ENCODE measurements around the gene ATXN2L.
"Not testable (repeated sequence)": the region's sequence is repeated elsewhere in the genome, so short reads cannot be mapped to it uniquely, and the experiment has no call there.

Gene ATXN2L

DNA sequence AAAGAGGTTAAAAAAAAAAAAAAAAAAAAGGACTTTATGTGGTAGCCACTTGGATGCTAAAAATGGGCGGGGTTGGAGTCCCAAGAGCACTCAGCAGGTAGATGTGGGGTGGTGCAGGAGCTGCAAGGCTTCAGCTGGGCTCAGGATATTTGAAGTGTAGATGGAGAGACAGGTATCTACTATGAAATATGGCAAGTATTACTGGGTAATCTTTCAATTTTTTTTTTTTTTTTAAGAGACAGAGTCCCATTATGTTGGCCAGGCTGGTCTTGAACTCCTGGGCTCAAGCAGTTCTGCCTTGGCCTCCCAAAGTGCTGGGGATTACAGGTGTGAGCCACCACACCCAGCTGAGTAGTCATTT, 15.7 kb downstream of the ATXN2L start:
- DNase-seq = no peak

DNA sequence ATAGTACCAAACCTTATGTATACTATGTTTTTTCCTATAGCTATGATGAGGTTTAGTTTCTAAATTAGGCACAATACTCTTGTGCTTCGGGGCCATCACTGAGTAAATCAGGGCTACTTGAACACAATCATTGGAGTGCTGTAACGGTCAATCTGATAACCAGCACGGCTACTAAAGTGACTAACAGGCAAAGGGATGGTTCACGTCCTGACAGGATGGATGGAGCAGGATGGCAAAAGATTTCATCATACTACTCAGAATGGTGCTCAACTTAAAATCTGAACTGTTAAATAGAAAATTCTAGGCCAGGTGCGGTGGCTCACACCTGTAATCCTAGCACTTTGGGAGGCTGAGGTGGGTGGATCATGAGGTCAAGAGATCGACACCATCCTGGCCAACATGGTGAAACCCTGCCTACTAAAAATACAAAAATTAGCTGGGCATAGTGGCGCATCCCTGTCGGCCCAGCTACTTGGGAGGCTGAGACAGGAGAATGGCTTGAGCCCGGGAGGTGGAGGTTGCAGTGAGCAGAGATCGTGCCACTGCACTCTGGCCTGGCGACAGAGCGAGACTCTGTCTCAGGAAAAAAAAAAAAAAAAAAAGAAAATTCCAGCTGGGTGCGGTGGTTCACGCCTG, 16.3 kb downstream of the ATXN2L start:
- no peak for DNase-seq

DNA sequence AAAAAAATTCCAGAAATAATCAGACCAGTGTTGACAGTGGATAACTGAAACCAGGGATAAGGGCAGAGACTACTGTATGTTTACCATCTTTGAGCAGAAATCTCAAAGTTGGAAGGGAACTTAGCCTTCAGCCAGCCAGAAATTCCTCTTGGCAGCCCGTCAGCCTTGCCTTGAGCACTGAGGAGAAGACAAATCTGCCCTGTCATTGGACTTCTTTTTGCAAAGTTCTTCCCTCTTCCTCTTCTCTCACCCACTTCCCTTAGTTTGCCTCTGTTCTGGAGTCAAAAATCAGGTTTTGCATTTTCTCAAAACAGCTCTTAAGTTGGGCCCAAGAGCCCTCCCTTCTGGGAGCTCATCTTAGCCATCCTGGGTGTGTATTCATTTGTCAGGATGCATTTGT, 17.1 kb downstream of the ATXN2L start:
- DNase-seq = no peak

DNA sequence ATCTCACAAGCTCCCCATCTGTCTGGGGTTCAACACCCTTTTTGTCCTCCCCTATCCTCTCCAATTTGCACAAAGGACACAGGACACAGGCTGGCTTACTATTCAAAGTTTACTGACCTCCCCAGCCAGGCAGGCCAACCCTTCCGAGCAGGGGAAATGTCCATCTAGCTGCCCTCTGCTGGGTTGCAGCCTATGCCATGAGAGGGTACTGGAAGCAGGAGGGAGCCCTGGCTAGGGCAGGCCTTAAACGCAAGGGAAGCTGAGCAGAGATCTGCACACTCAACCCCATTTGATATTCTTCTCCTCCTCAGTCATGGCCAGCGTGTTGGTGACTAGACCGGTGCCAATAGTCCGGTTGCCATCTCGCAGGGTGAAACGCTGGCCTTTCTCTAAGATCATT, 19.9 kb downstream of the ATXN2L start:
- no peak for DNase-seq

DNA sequence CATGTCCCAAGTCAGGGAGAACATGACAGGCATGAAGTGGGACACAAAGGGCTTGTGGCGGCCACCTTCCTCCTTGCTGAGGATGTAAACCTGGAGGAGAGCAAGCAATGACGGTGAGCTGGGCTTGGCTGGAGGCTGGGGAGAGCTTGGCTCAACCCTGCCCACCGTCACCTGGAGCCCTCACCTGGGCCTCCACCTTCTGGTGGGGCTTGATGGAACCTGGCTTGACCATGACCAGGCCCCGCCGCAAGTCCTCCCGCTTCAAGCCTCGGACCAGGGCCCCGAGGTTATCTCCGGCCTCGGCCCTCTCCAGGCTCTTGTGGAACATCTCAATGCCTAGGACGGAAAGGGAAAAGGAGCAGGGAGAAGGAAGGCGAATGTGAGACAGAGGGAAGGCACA, 21.0 kb downstream of the ATXN2L start:
- no peak for DNase-seq

DNA sequence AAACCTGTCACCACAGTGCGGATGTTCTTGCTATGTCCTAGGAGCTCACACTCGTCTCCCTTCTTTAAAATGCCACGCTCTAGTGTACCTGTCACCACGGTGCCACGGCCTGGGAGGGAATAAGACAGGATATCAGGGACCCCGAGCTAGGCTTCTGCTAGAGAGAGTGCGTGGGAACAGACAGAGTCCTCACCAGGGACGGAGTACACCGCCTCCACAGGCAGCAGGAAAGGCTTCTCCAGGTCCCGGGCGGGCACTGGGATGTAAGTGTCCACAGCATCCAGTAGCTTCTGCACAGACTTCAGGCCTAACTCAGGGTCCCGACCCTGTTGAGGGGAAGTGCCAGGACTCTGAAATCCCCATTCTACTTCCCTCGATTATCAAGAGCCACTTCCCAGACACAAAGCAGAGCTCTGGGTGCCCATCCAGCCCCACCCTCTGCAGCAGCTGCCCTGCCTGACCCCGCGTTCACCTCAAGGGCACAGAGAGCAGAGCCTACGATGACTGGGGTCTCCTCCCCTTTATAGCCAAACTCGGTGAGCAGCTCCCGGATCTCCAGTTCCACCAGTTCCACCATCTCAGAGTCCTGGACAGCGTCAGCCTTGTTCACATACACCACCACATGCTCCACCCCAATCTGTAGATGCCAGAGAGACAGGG, 21.6 kb downstream of the ATXN2L start:
- DNase-seq = no peak

DNA sequence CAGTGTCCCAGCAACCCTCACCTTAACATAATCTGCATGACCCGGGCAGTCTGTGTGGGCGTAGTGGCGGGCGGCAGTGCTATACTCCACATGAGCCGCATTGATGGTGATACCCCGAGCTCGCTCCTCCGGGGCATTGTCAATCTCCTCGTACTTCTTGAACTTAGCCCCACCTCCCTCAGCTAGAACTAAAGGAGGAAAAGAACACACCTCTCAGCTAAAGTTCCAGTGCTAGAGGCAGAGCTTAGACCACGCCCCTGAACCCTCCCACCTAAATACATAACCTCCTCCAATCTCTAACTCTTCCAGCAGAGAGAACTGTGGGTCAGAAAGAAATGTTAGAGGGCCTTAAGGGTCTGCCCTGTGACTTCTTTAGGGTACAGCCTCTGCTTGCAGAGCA, 22.5 kb downstream of the ATXN2L start:
- no peak for DNase-seq

DNA sequence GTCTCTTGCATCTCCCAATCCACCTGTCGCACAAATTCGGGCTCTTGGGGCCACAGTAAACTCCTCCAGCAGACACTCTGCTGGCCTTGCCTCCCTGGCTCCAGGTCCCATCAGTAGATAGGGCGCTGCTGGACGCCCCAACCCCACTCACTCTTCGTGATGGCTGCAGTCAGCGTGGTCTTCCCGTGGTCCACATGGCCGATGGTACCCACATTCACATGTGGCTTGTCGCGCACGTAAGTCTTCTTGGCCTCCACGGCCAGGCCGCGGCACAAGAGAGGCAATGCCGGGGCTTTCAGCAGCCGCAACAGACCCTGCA, 22.9 kb downstream of the ATXN2L start:
- DNase-seq = no peak

DNA sequence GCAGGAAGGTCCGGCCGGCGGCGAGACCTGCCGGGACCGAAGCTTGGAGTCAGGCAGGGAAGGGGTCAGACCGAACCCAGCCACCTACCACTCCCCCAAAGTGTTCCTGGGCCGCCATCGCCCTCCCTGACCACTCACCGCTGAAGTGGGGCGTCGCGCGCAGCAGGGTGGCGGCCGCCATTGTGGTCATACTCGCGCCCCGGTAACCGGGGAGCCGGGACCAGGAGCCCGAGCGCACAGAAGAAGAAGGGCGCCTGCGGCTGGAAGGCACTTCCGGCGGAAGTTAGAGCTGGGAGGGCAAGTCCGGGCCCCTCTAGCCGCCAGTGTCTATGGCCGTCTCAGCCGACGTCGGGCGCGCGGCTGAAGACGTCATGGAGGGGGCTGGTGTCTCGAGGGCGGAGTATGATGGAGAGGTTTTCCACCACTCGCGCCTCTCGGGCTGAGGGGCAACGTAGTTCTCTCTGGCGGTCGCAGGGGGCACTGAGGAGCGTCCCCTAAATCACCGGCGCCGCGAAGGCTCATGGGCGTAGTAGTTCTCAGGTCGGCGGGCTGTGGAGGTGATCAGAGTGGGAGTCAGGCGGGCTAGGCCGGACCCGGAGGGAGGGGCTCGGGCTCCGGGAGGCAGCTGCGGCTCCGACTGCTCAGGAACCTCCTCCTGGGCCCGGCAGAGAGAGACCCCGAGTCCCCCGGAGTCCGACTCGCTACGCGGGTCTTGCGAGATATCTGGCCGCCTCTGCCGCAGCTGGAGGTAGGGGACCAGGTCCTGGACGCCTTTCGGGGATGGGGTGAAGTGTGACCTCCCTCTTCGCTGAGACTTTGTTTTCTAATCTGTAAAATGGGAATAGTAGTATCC, 23.5 kb downstream of the ATXN2L start, which contains the start of gene TUFM:
Gene TUFM (minus strand): TSS at position 269 of the 853 bp plus-strand sequence. CDS start 79 bp downstream, at position 190.
- DNase-seq = peak; percentile 94

DNA sequence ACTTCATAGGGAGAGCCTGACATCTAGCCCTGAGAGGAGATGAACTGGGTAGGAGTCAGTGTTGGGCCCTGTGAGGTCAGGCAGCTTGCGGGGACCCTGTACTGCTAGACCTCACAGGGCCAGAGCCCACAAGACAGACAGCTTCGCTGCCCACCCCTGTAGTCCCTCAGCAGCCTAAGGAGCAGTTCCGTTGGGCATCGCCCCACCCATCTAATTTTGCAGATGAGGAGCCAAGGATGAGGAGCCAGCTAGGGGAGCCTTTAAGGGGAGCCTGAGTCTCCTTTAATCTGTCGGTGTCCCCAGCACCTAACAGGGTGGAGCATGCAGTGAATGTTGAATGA, 24.1 kb downstream of the ATXN2L start:
- DNase-seq = no peak

DNA sequence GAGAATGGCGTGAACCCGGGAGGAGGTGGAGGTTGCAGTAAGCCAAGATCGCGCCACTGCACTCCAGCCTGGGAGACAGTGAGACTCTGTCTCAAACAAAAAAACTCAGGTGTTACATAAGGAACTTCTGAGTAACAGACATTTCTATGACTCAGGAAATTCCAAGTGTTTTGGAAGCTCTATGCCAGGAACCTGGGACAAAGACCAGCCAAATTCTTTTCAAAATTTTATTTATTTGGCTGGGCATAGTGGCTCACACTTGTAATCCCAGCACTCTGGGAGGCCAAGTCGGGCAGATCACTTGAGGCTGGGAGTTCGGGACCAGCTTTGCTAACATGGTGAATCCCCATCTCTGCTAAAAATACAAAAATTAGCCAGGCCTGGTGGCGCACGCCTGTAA, 35.6 kb downstream of the ATXN2L start:
- DNase-seq = no peak

DNA sequence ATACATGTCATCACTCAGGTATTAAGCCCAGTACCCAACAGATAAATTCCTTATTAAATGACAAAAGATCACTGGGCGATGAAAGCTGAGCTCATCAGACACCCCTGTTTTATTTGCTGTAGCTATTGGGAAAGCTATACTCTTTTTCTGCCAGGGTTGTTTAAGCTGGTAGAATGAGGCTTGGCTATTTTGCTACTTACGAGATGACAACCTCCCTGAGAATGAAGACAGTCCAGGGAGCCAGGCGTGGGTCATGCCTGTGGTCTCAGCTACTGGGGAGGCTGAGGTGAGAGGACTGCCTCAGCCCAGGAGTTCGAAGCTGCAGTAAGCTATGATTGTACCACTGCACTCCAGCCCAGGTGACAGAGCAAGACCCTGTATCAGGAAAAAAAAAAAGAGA, 36.5 kb downstream of the ATXN2L start:
- no peak for DNase-seq

DNA sequence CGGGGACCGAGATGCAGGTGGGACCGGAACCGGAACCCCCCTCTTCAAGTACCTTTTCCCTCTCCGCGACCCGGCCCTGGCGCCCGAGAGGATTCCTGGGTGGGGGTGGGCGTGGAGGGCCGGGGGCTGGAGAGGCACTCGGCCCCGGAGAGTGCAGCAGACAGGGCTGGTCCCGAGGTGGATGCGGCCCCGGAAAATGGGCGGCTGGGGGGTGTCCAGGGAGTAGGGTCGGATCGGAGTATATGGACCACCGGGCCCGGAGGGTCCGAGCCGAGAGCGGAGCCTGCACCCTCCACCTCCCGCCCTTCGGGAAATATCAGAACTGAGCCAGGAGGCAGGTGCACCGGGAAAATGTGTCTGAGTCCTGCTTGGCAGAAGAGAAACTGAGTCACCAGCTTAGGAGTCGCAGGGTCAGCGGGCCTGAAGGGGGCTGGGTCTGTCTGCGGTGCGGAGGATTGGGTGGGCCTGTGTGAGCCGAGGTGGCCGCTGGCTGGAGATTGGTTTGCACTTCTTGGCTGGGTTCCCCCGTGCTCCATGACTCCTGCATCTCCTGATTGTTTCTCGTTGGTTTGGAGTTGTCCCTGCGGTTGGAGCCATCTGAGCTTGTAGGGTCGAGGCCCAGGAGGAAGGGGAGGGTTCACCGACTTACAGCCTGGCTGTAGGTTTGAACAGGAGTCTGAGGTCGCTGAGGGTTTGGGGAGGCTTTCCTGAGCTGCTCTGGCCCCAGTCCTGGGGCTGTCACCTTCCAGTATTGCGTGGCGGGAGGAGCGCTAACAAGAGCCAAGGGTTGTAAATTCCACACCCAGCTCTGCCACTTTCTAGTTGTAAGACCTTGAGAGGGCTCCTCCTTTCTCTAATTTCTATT, 41.4 kb downstream of the ATXN2L start:
- no peak for DNase-seq

DNA sequence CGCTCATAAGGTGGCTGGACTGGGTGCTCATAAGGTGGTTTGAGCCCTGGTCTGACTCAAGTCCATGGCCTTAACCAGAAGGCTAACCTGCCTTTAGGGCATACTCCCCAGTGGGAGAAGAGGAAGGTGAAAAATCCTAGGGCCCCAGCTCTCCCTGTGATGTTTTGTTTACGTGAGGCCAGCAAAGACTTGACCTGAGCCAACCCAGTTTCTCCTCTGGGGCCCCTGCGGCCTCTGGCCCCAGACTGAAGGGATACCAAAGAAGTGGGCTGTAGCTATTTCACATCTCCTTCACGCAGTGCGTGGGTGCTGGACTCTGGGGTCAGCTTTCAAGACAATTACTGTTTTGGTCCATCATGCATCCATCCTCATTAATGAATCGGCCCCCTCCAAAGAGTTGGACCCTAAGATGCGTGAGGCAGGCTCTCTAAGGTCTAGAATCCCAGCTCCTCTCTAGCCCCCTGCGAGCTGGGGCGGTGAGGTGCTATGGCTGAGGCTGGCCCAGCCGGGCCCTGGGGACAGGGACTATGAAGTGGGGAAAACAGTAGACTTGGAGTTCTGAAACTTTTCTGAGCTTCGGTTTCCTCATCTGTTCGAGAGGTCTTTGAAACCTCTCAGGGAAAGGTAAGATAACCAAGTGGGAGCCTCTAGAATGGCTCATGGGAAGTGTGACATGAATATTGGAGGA, 42.3 kb downstream of the ATXN2L start:
- no peak for DNase-seq

DNA sequence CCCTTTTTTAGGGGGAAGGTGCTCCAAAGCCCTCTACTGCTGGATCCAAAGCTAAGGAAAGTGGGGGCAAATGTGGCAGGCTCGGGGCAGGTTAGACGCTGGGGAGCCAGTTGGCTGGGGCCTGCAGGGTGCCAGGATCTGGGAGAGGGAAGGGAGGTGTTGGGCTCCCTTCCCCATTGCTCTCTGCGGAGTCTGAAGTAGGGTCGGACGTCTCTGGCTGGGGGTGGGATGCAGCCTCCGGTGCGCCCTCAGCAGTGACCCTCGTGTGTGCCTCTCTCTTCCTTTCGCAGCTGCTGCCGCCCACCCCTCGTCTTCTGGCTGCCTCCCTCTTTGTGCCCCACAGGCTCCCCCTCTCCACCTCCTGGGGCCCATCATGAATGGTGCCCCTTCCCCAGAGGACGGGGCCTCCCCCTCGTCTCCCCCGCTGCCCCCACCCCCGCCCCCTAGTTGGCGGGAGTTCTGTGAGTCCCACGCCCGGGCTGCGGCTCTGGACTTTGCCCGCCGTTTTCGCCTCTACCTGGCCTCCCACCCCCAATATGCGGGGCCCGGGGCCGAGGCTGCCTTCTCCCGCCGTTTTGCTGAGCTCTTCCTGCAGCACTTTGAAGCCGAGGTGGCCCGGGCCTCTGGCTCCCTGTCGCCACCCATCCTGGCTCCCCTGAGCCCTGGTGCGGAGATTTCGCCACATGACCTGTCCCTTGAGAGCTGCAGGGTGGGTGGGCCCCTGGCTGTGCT, 43.1 kb downstream of the ATXN2L start:
- DNase-seq = no peak

DNA sequence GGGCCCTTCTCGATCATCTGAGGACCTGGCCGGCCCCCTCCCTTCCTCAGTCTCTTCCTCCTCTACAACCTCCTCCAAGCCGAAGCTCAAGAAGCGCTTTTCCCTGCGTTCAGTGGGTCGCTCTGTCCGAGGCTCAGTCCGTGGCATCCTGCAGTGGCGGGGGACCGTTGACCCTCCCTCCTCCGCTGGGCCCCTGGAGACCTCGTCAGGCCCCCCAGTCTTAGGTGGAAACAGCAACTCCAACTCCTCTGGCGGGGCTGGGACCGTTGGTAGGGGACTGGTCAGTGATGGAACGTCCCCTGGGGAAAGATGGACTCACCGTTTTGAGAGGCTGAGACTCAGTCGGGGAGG, 43.6 kb downstream of the ATXN2L start:
- no peak for DNase-seq

DNA sequence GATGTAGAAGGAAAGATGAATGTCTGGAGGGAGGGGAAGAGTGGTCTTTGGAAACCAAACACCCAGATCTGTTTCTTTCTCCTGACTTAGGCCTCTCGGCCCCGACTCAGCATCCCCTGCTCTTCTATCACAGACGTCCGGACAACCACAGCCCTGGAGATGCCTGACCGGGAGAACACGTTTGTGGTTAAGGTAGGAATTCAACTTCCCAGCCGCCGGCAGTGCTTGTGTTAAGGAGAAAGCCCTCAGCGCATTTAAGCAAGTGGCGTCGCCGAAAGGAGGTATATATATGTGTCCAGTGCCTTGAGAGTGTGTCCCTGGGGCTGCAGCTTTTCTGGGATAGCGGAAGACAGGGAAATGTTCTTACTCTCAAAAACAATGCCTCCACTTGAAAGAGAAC, 44.4 kb downstream of the ATXN2L start:
- DNase-seq = no peak

DNA sequence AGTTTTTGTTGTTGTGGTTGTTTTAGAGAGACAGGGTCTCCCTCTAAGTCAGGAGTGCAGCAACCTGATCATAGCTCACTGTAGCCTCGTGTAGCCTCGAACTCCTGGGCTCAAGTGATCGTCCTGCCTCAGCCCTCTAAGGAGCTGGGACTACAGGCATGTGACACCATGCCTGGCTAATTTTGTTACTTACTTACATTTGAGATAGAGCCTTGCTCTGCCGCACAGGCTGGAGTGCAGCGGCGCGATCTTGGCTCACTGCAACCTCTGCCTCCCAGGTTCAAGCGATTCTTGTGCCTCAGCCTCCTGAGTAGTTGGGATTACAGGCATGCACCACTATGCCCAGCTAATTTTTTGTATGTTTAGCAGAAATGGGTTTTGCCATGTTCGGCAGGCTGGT, 44.8 kb downstream of the ATXN2L start:
- not testable (repeated sequence) for DNase-seq

DNA sequence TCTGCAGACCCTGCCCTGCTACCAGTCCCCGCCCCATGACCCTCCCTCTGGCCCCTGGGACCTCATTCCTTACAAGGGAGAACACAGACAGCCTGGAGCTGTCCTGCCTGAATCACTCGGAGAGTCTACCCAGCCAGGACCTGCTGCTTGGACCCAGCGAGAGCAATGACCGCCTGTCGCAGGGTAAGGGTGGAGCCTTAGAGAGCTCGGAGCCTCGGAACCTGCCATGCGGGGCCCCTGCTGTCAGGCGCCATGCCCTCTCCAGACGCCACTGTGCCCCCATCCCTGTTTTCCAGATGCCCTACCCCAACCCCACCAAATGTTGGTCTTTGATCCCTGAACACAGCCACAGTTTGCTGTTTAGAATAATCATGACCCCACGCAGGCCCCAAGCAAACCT, 46.4 kb downstream of the ATXN2L start:
- DNase-seq = no peak

DNA sequence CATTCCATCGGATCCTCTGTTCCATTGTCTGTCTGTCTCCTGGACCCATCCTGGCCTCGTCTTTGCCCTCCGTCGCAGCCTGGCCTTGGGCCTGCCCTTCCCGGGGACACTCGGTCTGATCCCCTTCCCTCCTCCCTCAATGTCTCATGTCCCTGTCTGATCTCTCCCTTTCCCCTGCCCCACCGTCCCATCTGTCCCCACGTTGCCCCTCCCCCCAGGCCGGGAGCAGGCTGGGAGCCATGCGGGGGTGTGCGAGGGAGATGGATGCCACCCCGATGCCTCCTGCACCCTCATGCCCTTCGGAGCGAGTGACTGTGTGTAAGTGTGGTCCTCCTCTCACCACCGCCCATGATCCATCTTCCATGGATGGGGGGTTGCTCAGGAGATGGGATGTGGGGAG, 50.2 kb downstream of the ATXN2L start:
- DNase-seq = no peak

DNA sequence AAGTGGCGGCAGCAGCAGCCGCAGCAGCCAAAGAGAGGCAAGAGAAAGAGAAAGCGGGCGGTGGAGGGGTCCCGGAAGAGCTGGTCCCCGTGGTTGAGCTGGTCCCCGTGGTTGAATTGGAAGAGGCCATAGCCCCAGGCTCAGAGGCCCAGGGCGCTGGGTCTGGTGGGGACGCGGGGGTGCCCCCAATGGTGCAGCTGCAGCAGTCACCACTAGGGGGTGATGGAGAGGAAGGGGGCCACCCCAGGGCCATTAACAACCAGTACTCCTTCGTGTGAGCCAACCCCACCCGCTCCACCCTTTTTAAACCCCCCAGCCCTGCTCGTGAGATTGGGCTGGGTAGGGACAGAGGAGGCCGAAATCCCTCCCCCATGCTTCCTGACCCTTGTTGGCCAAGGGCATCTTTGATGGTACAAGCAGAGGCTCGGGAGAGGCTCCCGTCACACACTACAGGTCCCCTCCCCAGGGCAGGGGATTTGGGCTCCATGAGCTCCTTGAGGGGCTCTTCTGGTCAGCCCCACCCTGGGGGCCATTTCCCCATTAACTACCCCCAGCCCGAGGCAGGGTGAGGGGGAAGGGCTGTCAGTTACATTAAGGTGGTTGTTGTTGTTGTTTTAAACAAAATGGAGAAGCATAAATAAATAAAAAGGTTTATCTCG, 50.9 kb downstream of the ATXN2L start:
- no peak for DNase-seq

DNA sequence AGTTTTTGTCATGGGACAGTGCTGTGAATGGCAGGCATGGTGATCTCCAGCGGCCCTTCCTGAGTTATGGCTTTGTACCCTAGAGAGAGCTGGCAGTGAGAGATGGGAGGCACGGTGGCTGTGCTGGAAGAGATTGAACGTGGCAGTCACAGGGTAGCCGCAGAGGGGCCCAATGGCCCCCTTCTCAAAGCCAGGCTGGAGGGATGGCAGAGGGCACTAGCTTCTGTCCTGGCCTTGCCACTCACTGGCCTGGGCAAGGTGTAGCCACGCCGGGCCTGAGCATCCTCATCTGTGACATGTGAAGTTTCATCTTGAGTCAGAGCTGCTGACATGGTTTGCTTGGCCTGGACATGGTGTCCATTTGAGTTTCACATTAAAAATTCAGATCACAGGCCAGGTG, 51.6 kb downstream of the ATXN2L start:
- DNase-seq = no peak
